Activated B cell treated with CpG ODN at 0.5 μM for 24 hours (primary cell): ENCODE measurements around the gene RPL38. TPM values are rescaled to one million over a fixed set of nuclear protein-coding genes. Genes with fewer than 3 reads are reported as not detected.

Experiments
- ATAC-seq: fragments of 200-7000 bp; cut with Tn5 transposase; one replicate; pipeline ENCODE4 v1.10.0; 2021; ENCODE audit warnings: low read depth, mild to moderate bottlenecking, moderate library complexity
- CTCF ChIA-PET: fragments of 350-600 bp; sonication (Branson Sonifier 250); formaldehyde crosslinking; loops from one replicate; lab custom pipeline; 2021; ENCODE audit warnings: antibody characterized with exemption; lab: Charles Lee
- POLR2A ChIA-PET: fragments of 350-600 bp; sonication (Branson Sonifier 250); formaldehyde crosslinking; loops from one replicate; lab custom pipeline; 2021; ENCODE audit warnings: antibody characterized with exemption; lab: Charles Lee
- DNase-seq: peaks from one replicate; pipeline ENCODE4 v3.0.0; 2022
- H3K27ac Mint-ChIP-seq: one replicate; pipeline ENCODE4 v1.8.0; 2020; ENCODE audit warnings: mixed read lengths
- H3K27me3 Mint-ChIP-seq: one replicate; pipeline ENCODE4 v1.8.0; 2021; ENCODE audit warnings: mixed read lengths
- H3K36me3 Mint-ChIP-seq: one replicate; pipeline ENCODE4 v1.8.0; 2021; ENCODE audit warnings: low read depth, mixed read lengths
- H3K4me1 Mint-ChIP-seq: one replicate; pipeline ENCODE4 v1.8.0; 2021; ENCODE audit warnings: mixed read lengths
- H3K4me3 Mint-ChIP-seq: one replicate; pipeline ENCODE4 v1.8.0; 2020; ENCODE audit warnings: mild to moderate bottlenecking, mixed read lengths
- H3K9me3 Mint-ChIP-seq: one replicate; pipeline ENCODE4 v1.8.0; 2020; ENCODE audit warnings: mixed read lengths
- CTCF ChIP-seq: fragments of 200-600 bp; IDR thresholded peaks from one replicate; pipeline ENCODE4 v1.8.0; 2022; ENCODE audit warnings: antibody characterized with exemption, mild to moderate bottlenecking
- intact Hi-C: fragments of 100-400 bp; cut with micrococcal nuclease; formaldehyde crosslinking; loops from one replicate; pipeline ENCODE4 v1.15.1; 2024
- total RNA-seq: library from RNA; stranded (reverse); gene quantifications from 2 replicates; pipeline ENCODE4 v1.2.3, GENCODE V29; 2022

Gene RPL38
- total RNA-seq, 1 donor from 2014 or later = 1,330 TPM

DNA sequence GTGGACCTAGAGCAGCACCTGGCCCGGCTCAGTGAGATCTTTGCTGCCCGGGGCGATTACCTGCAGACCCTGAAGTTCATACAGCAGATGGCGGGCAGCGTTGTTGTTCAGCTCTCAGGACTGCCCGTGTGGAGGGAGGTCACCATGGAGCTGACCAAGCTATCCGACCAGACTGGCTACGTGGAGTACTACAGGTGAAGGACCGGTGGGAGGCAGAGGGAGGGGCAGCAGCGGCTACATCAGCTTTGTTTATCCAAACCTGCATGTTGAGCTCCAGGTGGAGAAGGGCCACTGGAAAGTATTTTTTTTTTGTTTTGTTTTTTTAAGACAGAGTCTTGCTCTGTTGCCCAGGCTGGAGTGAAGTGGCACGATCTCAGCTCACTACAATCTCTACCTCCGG lies 33.8 kb downstream of the RPL38 start:
- no peak for TF ChIP-seq CTCF
- Mint-ChIP-seq H3K4me3 (no peak overlapping the region), H3K9me3 (no peaks in the 10 kb centered on the region), H3K27ac (no peak overlapping the region), H3K27me3 (no peaks in the 10 kb centered on the region), H3K36me3 (no peaks in the 10 kb centered on the region), H3K4me1 (peaks cover 12% of the 10 kb centered on the region)
- POLR2A ChIA-PET = no interaction called here
- intact Hi-C loops = no loop called here
- CTCF ChIA-PET = no interaction called here
- ATAC-seq (no peak), DNase-seq (no peak)

- H3K4me3 Mint-ChIP-seq = no peak overlapping the region
- ChIA-PET CTCF (no interaction called here), POLR2A (no interaction called here)
These were observed 35.7 kb downstream of the RPL38 start for GRCh38 chr17:74239172-74239571.

GRCh38 chr17:74240618-74241205 lies 37.2 kb downstream of the RPL38 start:
- Mint-ChIP-seq H3K9me3 (no peaks in the 10 kb centered on the region), H3K4me3 (no peak overlapping the region), H3K27me3 (no peaks in the 10 kb centered on the region), H3K4me1 (no peaks in the 10 kb centered on the region), H3K27ac (no peak overlapping the region), H3K36me3 (no peaks in the 10 kb centered on the region)
- no peak for TF ChIP-seq CTCF
- intact Hi-C loops = no loop called here
- CTCF ChIA-PET = no interaction called here
- DNase-seq (no peak), ATAC-seq (no peak)
- POLR2A ChIA-PET = no interaction called here

More at GRCh38 chr17:74239172-74239571, 35.7 kb downstream of the RPL38 start:
- intact Hi-C loops = no loop called here
- DNase-seq (no peak), ATAC-seq (no peak)
- H3K4me1 Mint-ChIP-seq = peaks cover 9% of the 10 kb centered on the region
- H3K27ac Mint-ChIP-seq = no peak overlapping the region
- H3K9me3 Mint-ChIP-seq = no peaks in the 10 kb centered on the region
- H3K27me3 Mint-ChIP-seq = no peaks in the 10 kb centered on the region
- no peak for TF ChIP-seq CTCF
- H3K36me3 Mint-ChIP-seq = no peaks in the 10 kb centered on the region

- H3K27ac Mint-ChIP-seq = no peak overlapping the region
- no peak for TF ChIP-seq CTCF
- H3K4me3 Mint-ChIP-seq = no peak overlapping the region
- no peak for DNase-seq
- ChIA-PET POLR2A (no interaction called here), CTCF (no interaction called here)
- H3K36me3 Mint-ChIP-seq = no peaks in the 10 kb centered on the region
- H3K27me3 Mint-ChIP-seq = no peaks in the 10 kb centered on the region
- no peak for ATAC-seq
- no peaks in the 10 kb centered on the region for H3K4me1 Mint-ChIP-seq
- intact Hi-C loops = no loop called here
- no peaks in the 10 kb centered on the region for H3K9me3 Mint-ChIP-seq
These were observed 38.0 kb downstream of the RPL38 start for GRCh38 chr17:74241431-74241830.

DNA sequence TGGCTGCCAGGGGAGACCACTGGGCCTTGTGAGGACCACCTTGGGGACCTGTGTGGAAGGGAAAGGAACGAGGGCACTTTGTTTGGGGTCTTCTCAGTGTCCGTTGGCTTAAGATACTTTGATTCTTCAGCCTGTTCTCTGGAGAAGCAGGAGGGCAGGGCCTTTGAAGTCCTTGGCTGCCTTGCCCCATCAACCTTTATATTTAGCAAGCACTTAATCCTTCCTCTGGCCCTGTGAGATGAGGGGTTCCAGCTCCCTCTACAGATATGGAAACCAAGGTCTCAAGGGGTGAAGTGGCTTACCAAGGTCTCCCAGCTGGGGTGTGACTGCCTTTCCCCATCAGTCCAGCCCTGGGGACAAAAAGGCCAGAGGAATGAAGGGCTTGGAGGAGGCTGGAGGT lies 38.4 kb downstream of the RPL38 start:
- Mint-ChIP-seq H3K36me3 (no peaks in the 10 kb centered on the region), H3K9me3 (no peaks in the 10 kb centered on the region), H3K4me1 (no peaks in the 10 kb centered on the region), H3K27me3 (no peaks in the 10 kb centered on the region), H3K27ac (no peak overlapping the region), H3K4me3 (no peak overlapping the region)
- no peak for DNase-seq
- POLR2A ChIA-PET = no interaction called here
- no peak for TF ChIP-seq CTCF
- CTCF ChIA-PET = no interaction called here
- no peak for ATAC-seq
- intact Hi-C loops = no loop called here
